ENCODE data around the gene SERPINB5.
"Not testable (repeated sequence)": the region's sequence is repeated elsewhere in the genome, so short reads cannot be mapped to it uniquely, and the experiment has no call there.

Gene SERPINB5

GRCh38 chr18:63476668-63477067, at the start of gene SERPINB5:
TSS of gene SERPINB5 (plus strand) at chr18:63476958. CDS start at chr18:63484429, 7,471 bp downstream.
- DNase-seq = no peak

- no peak for DNase-seq
Measured at GRCh38 chr18:63427558-63427957, 49.2 kb upstream of the SERPINB5 start.

- no peak for DNase-seq
Measured at GRCh38 chr18:63430526-63430925, 46.2 kb upstream of the SERPINB5 start.

GRCh38 chr18:63431180-63431579, 45.6 kb upstream of the SERPINB5 start:
- no peak for DNase-seq

DNA sequence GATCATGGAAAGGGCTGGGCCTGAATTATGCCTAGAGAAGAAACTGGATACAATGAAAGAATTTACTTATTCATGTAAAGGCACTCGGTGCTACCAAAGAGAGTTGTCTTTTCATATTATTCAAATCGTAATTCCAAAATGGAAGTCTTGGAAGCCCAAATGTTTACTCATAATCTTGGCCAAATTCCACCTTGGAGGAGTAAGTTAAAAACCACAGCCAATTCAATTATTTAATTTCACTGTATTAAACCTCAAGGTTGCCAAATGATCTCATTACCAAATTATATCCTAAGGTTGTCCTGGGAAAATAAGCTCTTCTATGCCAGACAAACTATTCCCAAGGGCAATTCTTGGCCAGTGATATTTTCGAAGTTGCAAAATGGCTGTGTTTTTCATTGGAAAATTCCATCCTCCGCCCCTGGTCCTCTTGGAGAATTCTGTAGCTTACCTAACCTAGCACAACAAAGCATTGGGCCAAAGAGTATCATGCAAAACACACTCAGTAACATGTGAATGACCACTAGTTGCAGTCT, 43.4 kb upstream of the SERPINB5 start:
- DNase-seq = no peak

GRCh38 chr18:63438181-63438580, 38.6 kb upstream of the SERPINB5 start:
- DNase-seq = no peak

DNA sequence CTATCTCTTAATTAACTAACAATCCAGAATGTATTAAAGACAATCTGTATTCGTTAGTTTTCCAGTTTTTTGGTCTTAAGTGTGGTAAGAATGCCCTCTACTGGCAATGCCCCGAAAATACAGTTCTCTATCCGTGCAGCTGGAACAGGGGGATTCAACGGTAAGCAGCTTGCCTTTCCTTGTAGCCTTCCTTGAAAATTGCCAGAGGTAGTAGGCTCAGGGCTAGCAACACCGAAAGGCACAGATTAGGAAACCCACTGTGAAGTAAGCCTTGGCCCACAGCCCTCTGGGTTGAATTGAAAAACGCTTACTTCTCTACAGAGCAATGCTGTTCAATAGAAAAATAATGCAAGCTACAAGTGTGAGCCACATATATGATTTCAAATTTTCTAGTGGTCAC, 37.4 kb upstream of the SERPINB5 start:
- no peak for DNase-seq

GRCh38 chr18:63440219-63440618, 36.5 kb upstream of the SERPINB5 start:
- no peak for DNase-seq

- no peak for DNase-seq
Measured at GRCh38 chr18:63440881-63441280, 35.9 kb upstream of the SERPINB5 start.

GRCh38 chr18:63443829-63444228, 32.9 kb upstream of the SERPINB5 start:
- no peak for DNase-seq

DNA sequence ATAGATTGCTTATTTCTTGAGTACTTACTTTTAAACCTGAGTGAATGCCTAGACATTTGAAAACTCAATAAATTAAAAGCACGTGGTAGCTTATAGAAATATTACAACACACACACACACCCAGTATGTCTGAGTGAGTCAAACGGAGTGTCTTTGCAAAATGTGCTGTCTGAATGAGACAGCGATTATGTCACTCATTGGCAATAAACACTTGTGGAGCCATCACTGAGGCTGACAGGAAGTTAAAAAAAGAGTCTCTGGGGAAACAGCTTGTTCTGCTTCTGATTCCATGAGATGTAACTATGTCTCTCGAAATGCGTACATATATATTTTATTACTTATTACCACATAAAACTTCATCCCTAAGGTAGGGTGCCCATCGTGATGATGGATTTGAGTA, 32.2 kb upstream of the SERPINB5 start:
- DNase-seq = no peak

DNA sequence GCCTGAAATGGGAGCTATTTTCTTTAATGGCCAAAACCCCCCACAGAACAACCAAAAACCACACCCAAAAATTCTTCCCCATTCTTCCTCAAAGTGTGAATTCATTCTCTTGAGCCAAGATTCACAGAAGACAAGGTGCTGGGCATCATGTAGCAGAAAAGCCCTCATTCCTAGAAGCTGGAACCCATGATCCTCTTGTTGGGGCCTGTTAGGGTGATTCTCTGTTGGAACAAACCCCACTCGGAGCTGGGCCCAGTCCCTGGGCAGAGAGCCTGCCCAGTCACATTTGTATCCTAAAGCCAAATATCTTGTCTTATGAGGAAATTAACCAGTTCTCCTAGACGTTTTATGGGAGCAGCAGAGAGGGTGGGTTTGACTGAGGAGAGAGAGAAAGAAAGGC, 31.7 kb upstream of the SERPINB5 start:
- no peak for DNase-seq

DNA sequence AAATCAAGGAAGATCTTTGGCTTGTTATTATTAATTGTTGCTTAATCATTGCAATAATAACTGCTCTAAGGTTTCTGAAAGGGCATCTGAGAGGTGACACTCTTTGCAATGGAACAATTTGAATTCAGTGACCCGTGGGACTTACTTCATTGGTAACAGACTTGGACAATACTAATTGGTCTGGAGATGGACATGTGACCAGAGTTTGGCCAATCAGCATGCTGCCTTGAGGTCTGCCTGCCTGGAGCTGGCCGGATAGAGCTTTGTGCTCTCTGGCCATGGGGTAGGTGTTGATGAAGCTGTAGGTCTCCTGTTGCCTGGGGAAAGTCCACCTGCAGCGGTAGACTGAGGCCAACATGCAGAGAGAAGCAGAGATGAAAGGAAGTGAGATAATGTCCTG, 30.5 kb upstream of the SERPINB5 start:
- DNase-seq = no peak

DNA sequence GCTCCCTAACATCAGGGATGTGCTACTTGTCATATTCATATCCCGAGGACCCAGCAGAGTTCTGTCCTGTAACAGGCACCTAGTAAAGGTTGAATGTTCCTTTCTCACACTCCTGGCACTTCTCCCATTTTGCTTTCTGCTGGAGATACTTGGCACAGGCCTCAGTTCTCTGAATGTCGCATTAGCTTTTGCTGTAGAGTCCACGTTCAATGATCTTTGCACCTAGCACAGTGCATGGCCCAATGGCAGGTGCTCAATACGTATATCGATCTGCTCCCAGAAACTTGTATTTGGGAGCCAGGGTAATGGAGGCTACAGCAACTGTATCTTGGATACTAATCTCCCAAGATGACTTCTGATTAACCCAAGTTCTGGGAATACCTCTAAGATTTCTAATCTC, 29.7 kb upstream of the SERPINB5 start:
- DNase-seq = no peak

DNA sequence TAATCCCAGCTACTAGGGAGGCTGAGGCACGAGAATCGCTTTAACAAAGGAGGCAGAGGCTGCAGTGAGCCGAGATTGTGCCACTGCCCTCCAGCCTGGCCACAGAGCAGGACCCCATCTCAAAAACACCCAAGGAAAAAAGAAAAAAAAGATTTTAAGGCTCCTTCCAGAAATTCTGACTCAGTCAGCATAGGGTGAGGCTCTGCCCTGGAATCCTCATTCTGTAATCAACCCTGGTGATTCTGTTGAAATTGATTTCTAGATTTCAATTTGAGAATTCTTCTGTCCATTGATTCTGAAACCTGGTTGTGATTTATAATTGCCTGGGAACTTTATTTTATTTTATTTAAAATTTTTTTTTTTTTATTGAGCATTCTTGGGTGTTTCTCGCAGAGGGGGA, 27.3 kb upstream of the SERPINB5 start:
- DNase-seq = no peak

DNA sequence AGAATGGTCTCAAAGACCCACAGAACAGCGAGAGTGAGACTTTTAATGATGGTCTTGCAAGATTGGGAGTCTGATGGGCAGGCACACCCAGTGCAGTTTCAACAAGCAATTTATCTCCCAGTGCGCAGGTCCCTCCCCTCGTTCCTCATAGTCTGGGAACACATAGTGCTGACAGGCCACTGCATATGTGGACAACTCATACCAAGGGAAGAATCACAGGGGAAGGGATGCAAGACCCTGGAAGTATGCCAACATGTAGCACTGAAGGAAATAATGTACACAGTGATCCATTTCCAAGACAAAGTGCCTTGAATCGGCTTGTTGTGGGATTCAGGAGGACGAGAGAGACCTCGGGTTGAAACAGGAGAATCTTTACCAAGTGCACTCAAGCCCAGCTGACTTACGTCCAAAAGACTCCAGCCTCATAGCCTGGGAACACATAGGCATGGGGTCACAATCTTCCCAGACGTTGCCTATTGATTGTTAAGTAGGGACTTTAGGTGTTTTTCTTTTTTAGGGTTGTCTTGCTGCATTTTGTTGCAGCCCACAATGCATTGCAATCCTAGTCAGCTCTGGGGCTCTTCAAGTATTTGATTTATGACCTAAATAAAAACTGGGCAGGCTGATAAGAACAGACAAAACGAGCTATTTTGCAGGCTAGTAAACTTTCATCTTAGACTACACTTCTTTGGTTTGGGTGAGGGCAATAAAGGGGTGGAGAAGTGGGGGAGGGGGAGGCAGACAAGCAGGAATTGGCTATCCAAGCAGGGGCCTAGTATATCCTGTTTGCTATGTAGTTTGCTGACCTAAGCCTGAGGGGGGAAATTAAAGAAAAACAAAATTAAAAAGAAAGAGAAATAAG, 24.7 kb upstream of the SERPINB5 start:
- no peak for DNase-seq

DNA sequence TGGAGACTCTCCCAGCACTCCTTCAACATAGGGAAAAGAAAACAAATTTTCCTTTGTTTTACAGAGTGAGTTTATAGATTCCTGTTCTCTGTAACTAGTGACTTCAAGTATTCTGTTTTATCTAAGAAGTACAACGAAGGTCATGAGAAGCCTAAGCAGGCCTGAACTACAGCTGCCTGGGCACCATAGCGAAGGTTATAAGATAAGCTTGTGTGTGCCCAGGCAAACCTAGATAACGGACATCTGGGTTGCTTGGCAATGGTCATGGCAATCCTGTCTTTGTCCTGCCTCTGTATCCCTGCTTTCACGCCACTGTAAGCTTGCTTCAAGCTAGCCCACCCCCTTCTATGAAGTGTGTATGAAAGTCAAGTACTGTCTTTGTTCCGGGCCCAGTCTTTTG, 24.0 kb upstream of the SERPINB5 start:
- not testable (repeated sequence) for DNase-seq

DNA sequence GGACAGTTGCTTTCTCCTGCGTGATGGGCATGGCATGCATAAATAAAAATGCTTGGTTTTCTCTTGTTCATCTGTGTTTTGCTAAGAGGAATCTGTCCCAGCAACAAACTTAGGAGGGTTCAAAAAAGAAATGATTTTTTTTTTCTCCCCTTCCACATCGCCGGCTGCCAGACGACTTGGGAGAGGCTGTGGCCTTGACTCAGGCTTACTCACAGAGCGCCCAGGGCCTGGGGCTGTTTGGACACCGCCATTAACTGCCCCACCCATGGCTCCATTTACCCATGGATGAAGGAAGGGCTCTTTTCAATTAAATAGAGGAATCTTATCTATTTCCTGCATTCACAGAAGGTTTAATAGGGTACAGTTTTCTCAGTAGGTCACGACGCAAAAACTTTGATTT, 22.3 kb upstream of the SERPINB5 start:
- no peak for DNase-seq

GRCh38 chr18:63457977-63458376, 18.8 kb upstream of the SERPINB5 start:
- DNase-seq = no peak

DNA sequence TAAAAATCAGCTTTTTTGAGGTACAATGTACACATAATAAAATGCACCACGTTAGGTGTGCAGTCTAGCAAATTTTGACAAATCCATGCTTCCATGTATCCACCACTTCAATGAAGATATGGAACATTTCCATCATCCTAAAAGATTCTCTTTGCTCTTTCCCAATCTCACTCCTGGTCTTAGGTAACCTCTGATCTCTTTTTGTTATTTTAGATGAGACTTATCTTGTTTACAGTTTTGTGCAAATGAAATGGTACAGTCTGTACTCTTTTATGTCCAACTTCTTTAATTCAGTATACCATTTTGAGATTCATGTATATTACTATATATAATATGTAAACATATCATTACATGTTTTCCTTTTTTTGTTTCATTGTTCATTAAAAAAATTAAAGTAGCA, 16.3 kb upstream of the SERPINB5 start:
- DNase-seq = no peak

DNA sequence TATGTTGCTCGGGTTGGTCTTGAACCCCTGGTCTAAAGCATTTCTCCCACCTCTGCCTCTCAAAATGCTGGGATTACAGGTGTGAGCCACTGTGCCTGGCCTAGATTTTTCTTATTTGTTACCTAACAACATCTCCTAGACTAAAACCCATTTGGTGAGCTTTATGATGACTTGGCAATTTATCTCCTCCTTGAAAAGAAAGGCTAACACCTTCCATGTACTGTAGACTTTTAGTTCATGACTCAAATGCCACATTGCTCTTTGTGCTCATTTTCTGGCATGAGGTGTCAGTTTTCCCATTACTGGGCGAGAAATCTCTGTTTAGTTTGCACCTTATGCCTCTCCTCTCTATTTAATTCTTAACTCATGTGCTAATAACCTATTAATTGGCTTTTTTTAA, 12.3 kb upstream of the SERPINB5 start:
- no peak for DNase-seq

DNA sequence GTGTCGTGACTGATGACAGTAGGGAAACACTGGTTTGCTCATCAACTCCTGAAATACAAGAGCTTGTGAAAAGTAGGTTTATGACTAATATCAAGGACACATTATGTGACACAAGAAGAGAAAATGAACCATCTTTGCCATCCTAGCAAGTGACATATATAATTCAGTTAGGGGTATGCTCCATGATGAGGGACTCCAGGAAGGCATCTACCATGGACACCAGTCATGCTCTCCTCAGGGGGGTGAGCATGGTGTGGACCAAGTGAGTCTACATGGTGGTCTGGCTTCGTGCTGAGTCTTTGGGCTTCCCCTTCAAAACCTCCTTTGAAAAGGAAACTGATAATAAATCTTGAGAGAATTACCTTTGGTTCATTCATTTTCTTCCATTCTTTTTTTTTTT, 11.7 kb upstream of the SERPINB5 start:
- no peak for DNase-seq

GRCh38 chr18:63467699-63468098, 9.1 kb upstream of the SERPINB5 start:
- no peak for DNase-seq

GRCh38 chr18:63468575-63468974, 8.2 kb upstream of the SERPINB5 start:
- DNase-seq = no peak

DNA sequence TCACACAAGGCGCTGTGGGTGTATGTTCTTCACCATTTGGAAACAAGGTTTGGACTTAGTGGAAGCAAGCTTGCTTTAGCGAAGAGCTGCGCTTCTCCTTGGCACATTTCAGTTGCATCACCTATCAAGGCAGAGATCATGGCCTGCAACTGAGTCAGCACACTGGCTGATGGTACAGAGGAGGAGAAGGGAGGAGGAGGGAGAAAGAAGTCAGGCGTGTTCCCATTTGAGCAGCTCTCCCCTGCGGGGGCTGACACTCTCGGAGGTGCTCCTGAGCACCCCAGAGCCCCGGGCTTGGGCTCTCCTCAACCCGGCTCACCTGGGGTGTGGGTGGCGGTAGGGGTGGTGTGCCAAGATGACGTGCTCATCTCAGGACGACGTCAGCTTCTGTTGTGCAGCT, 6.0 kb upstream of the SERPINB5 start:
- DNase-seq = no peak
